Fibroblast of peridontal ligament (primary cell): ENCODE measurements around the gene CXorf65.
A peak's percentile ranks its signal among the peaks of the same experiment; 100 is the strongest.

Source experiments
- DNase-seq: peaks from one replicate; pipeline ENCODE4 v3.0.0-alpha.2; 2010; ENCODE audit errors: extremely low read depth

CXorf65 gene

GRCh38 chrX:71067712-71068043, 38.9 kb downstream of the CXorf65 start:
- DNase-seq = no peak

DNA sequence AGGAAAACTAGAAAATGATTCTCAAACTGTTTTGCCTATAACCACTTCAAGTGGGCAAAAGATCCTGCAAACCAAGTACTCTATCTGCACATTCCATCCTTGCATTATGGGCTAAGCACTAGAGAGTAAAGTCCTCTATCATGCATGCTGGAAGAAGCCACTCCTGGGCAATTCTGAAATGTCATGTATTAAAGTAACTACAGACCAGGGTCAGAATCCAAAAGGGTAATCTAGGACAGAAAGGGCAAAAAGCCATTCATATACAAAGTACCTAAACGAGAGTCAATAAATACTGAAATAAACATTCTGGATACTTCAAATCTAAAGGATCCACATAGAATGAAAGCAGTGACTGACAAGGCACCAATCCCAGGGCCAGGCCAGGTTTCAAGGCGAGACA, 39.5 kb downstream of the CXorf65 start:
- DNase-seq = peak; percentile 2

GRCh38 chrX:71060127-71060526, 46.4 kb downstream of the CXorf65 start:
- DNase-seq = no peak

GRCh38 chrX:71057848-71058530, 48.6 kb downstream of the CXorf65 start:
- DNase-seq = no peak

DNA sequence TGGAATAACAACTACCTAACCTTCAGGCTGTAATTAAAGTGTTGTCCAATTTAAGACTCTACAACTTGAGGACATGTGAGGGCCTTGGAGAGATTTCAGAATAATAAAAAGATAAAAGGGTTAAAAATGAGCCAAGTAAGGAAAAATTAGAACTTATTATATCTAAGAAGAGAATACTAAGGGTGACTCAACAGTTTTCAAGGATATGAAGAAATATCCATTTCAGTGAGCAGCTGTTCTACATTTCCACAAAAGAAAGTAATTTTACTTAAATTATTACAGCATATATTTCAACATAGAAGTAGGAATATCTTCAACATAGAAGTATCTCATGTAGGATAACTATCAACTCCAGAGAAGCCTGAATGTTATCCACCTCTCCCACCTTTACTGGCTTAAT, 49.7 kb downstream of the CXorf65 start:
- DNase-seq = peak; percentile 79
